Measurements from ENCODE around the gene SST. TPM values are rescaled to one million over a fixed set of nuclear protein-coding genes. Genes with fewer than 3 reads are reported as not detected.

The SST gene
- total and polyA plus RNA-seq, 2 of the 4 experiments (the other 2 are of a cell fraction): not detected

GRCh38 chr3:187673012-187673411 is 2.8 kb upstream of the SST start:
- H3K14ac ChIP-seq (replicated peaks; ENCODE audit: low read depth, low read length): no peak overlapping the region
- H2AK9ac ChIP-seq (replicated peaks; ENCODE audit: low read depth, low read length, poor library complexity): no peak overlapping the region
- no peaks in the 10 kb centered on the region for H4K20me1 ChIP-seq (ENCODE audit: insufficient read depth, low read length)
- intact Hi-C loops (cut with micrococcal nuclease): loop anchor here (10.0 kb wide), 1 partner anchor 828 kb away; the partner anchor contains the start of gene ADIPOQ
- peaks cover 34% of the 10 kb centered on the region for H3K27me3 ChIP-seq (ENCODE audit: control insufficient read depth, insufficient read depth, low read length)
- H2BK15ac ChIP-seq (ENCODE audit: low read depth, low read length): no peak overlapping the region
- H2AK5ac ChIP-seq (ENCODE audit: low read depth, low read length): no peak overlapping the region
- BruUV-seq (replicated peaks): no TSS peak
- no peak overlapping the region for H3K23ac ChIP-seq (ENCODE audit: low read depth, low read length)
- no peaks in the 10 kb centered on the region for H3K4me1 ChIP-seq (ENCODE audit: control insufficient read depth, insufficient read depth, low read length)
- H3K18ac ChIP-seq (ENCODE audit: low read depth, low read length): no peak overlapping the region
- no peak overlapping the region for H2BK120ac ChIP-seq (ENCODE audit: low read depth, low read length)
- no peak overlapping the region for H3K56ac ChIP-seq (ENCODE audit: extremely low read depth, insufficient read depth, low read length)
- no peaks in the 10 kb centered on the region for H3K9me3 ChIP-seq (ENCODE audit: control insufficient read depth, insufficient read depth, low read length)
- CTCF ChIA-PET: interaction anchor here (1.0 to 1.7 kb wide), 2 partner anchors 57 to 354 kb away, joined by 3 to 4 read pairs; no protein-coding TSS in a partner anchor
- H4K91ac ChIP-seq (ENCODE audit: insufficient read depth, low read depth, low read length): no peak overlapping the region
- DNase-seq: no peak
- H3K9ac ChIP-seq (ENCODE audit: low read depth, low read length): no peak overlapping the region
- in situ Hi-C loops (cut with MboI; ENCODE audit: low sequenced_read_pairs): no loop called here
- H2AFZ ChIP-seq (replicated peaks; ENCODE audit: low read length, poor library complexity): no peak overlapping the region
- H3K9me1 ChIP-seq (ENCODE audit: insufficient read depth, low read length): no peaks in the 10 kb centered on the region; the same call in 1 of the 2 replicates
- no CpG with 5 or more reads among the region's 3 CpGs for WGBS, 2 experiments (ENCODE audit: extremely low coverage in 2 of 2, insufficient read length in 1 of 2)
- H3K36me3 ChIP-seq (ENCODE audit: control insufficient read depth, insufficient read depth, low read length): no peaks in the 10 kb centered on the region
- H3K4ac ChIP-seq (ENCODE audit: low read depth, low read length): no peak overlapping the region
- H4K5ac ChIP-seq (ENCODE audit: low read depth, low read length): no peak overlapping the region
- H3K79me1 ChIP-seq (ENCODE audit: low read depth in 1 of 2, low read length in 2 of 2): no peaks in the 10 kb centered on the region
- H3K27ac ChIP-seq (ENCODE audit: insufficient read depth, low read length): no peak overlapping the region
- H3K4me3 ChIP-seq (ENCODE audit: insufficient read depth, low read depth, low read length): no peak overlapping the region
- dilution Hi-C loops (cut with HindIII; ENCODE audit: low sequenced_read_pairs, unreplicated experiment): no loop called here
- ATAC-seq (ENCODE audit: low read depth): no peak
- no peak overlapping the region for H3K4me2 ChIP-seq (ENCODE audit: low read depth, low read length)
- no peak overlapping the region for H4K8ac ChIP-seq (ENCODE audit: low read depth in 2 of 2, low read length in 2 of 2)
- TF ChIP-seq RFX5 (IDR thresholded peaks at IDR 0.05; ENCODE audit: low read depth, low read length): no peak
- TF ChIP-seq RAD21 (IDR thresholded peaks at IDR 0.05; ENCODE audit: low read length): no peak
- no peak for TF ChIP-seq CEBPB (IDR thresholded peaks at IDR 0.05; ENCODE audit: low read depth, low read length)
- TF ChIP-seq SMC3 (IDR thresholded peaks at IDR 0.05; ENCODE audit: low read depth, low read length): no peak
- TF ChIP-seq MAZ (IDR thresholded peaks at IDR 0.05; ENCODE audit: borderline replicate concordance, low read depth, low read length): no peak
- no peak for TF ChIP-seq POLR2A (IDR thresholded peaks at IDR 0.05; ENCODE audit: low read depth, low read length)
- no peak for TF ChIP-seq USF2 (IDR thresholded peaks at IDR 0.05; ENCODE audit: low read depth, low read length)
- POLR2A ChIA-PET (ENCODE audit: unreplicated experiment): no interaction called here
- no peak overlapping the region for H2BK5ac ChIP-seq (ENCODE audit: low read depth, low read length, poor library complexity, severe bottlenecking)
- H2BK20ac ChIP-seq (ENCODE audit: low read depth, low read length): no peak overlapping the region

Measured in IMR-90 (cell line).